Measurements from ENCODE around the gene FAM20C.
"Not testable (repeated sequence)": the region's sequence is repeated elsewhere in the genome, so short reads cannot be mapped to it uniquely, and the experiment has no call there.

The FAM20C gene

GRCh38 chr7:174716-175115 is 17.7 kb upstream of the FAM20C start:
- DNase-seq, result no peak

- no peak for DNase-seq
Observed at GRCh38 chr7:175955-176354, 16.4 kb upstream of the FAM20C start.

GRCh38 chr7:176381-176780 is 16.0 kb upstream of the FAM20C start:
- no peak for DNase-seq

- no peak for DNase-seq
Observed at GRCh38 chr7:176786-177459, 15.4 kb upstream of the FAM20C start.

- DNase-seq, result no peak
Observed at GRCh38 chr7:178444-178843, 13.9 kb upstream of the FAM20C start.

GRCh38 chr7:179209-179681 is 13.1 kb upstream of the FAM20C start:
- DNase-seq, result no peak

- DNase-seq, result no peak
Observed at GRCh38 chr7:179948-180694, 12.2 kb upstream of the FAM20C start.

- DNase-seq, result no peak
Observed at GRCh38 chr7:181738-182137, 10.6 kb upstream of the FAM20C start.

GRCh38 chr7:182502-182901 is 9.9 kb upstream of the FAM20C start:
- DNase-seq, result not testable (repeated sequence)

- DNase-seq, result no peak
Observed at GRCh38 chr7:183496-184292, 8.7 kb upstream of the FAM20C start.

- no peak for DNase-seq
Observed at GRCh38 chr7:184294-185264, 7.8 kb upstream of the FAM20C start.

GRCh38 chr7:186516-187113 is 5.8 kb upstream of the FAM20C start:
- DNase-seq, result no peak

GRCh38 chr7:187227-187927 is 5.0 kb upstream of the FAM20C start:
- no peak for DNase-seq

GRCh38 chr7:188174-188573 is 4.2 kb upstream of the FAM20C start:
- no peak for DNase-seq

- DNase-seq, result no peak
Observed at GRCh38 chr7:188727-189500, 3.5 kb upstream of the FAM20C start.

GRCh38 chr7:189719-190118 is 2.7 kb upstream of the FAM20C start:
- DNase-seq, result no peak

- DNase-seq, result no peak
Observed at GRCh38 chr7:190196-190595, 2.2 kb upstream of the FAM20C start.

- DNase-seq, result peak; percentile 61
Observed at GRCh38 chr7:191105-191980, 1.0 kb upstream of the FAM20C start.

- no peak for DNase-seq
Observed at GRCh38 chr7:192701-193480, 520 bp downstream of the FAM20C start.

Data from GOT3 (cell line).